ENCODE results near the gene RUNX1. TPM values are rescaled to one million over a fixed set of nuclear protein-coding genes. Genes with fewer than 3 reads are reported as not detected.

RUNX1 gene
- total and polyA plus RNA-seq, 8 donors, result 7.5 to 89.6 (median 10.8) TPM

DNA sequence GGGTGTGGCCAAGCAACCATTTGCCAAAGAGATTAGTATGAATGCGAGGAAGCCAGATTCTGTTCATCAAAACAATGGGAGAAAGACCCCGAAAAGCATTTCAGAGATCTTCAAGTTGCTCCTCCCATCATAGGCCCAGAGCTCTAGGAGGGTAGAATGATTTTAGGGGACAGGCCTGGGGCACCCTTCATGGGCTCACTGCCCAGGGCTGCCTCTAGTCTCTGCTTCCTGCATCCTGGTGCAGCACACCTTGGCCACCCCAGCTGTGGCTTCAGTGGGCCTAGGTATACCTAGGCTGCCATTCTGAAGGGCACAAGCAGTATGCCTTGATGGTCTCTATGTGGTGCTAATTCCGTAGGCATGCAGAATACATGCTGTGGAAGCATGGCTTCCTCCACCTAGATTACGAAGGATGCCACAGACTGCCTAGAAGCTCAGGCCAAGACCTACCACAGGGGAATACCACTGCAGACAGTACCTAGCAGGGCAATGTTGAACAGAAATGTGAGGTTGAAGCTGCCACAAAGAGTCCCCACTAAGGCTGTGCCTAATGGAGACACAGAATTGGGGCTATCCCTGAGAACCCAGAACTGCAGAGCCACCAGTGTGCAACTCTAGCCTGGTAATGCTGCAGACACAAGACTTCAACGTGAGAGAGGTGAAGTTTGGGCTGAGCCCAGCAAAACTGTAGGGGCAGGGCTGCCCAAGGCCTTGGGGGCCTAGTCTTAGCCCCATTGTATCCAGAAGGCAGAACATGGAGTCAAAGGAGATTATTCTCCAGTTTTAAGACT, 221.5 kb downstream of the RUNX1 start:
- TF ChIP-seq, protein P1, sequence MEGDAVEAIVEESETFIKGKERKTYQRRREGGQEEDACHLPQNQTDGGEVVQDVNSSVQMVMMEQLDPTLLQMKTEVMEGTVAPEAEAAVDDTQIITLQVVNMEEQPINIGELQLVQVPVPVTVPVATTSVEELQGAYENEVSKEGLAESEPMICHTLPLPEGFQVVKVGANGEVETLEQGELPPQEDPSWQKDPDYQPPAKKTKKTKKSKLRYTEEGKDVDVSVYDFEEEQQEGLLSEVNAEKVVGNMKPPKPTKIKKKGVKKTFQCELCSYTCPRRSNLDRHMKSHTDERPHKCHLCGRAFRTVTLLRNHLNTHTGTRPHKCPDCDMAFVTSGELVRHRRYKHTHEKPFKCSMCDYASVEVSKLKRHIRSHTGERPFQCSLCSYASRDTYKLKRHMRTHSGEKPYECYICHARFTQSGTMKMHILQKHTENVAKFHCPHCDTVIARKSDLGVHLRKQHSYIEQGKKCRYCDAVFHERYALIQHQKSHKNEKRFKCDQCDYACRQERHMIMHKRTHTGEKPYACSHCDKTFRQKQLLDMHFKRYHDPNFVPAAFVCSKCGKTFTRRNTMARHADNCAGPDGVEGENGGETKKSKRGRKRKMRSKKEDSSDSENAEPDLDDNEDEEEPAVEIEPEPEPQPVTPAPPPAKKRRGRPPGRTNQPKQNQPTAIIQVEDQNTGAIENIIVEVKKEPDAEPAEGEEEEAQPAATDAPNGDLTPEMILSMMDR (IDR thresholded peaks at IDR 0.05), result no peak
- Histone ChIP-seq H3K36me3 (peaks cover 0 to 89% of the 10 kb centered on the region in 2 donors), H3K4me3 (no peak overlapping the region), H3K27ac (peak overlapping the region in 1 of 2 donors; percentile 79), H3K4me1 (peaks cover 2 to 94% of the 10 kb centered on the region in 2 donors), H3K9me3 (no peaks in the 10 kb centered on the region), H3K27me3 (no peaks in the 10 kb centered on the region)
- no peak for ATAC-seq
- intact Hi-C loops (cut with DNase I), result no loop called here
- no peak for DNase-seq

GRCh38 chr21:34826836-34827235, 222.3 kb downstream of the RUNX1 start:
- Histone ChIP-seq H3K36me3 (peaks cover 0 to 88% of the 10 kb centered on the region in 2 donors), H3K27me3 (no peaks in the 10 kb centered on the region), H3K27ac (peak overlapping the region in 1 of 2 donors; percentile 79), H3K4me3 (no peak overlapping the region), H3K4me1 (peaks cover 2 to 86% of the 10 kb centered on the region in 2 donors), H3K9me3 (no peaks in the 10 kb centered on the region)
- intact Hi-C loops (cut with DNase I), result no loop called here
- TF ChIP-seq, protein P1 (IDR thresholded peaks at IDR 0.05), result no peak
- peak; percentile 45 for ATAC-seq
- no peak for DNase-seq

DNA sequence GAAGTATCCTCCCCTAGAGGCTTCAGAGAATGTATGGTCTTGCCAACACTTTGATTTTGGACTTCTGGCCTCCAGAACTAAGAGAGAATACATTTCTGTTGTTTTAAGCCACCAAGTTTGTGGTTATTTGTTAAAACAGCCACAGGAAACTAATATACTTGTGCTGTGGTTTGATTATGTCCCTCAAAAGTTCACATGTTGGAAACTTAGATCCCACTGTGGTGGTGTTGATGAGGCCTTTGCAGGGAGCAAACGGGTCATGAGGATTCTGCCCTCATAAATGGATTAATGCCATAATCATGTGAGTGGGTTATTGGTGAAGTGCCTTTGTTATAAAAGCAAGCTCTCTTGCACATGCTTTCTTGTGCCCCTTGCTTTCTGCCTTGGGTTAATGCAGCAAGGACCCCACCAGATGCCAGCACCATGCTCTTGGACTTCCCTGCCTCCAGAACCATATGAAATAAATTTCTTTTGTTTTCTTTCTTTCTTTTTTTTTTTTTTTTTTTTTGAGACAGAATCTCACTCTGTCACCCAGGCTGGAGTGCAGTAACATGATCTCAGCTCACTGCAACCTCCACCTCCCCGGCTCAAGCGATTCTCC, 223.1 kb downstream of the RUNX1 start:
- Histone ChIP-seq H3K27ac (peak overlapping the region in 1 of 2 donors; percentile 79), H3K36me3 (peaks cover 0 to 90% of the 10 kb centered on the region in 2 donors), H3K27me3 (no peaks in the 10 kb centered on the region), H3K4me3 (no peak overlapping the region), H3K4me1 (peaks cover 2 to 78% of the 10 kb centered on the region in 2 donors), H3K9me3 (no peaks in the 10 kb centered on the region)
- ATAC-seq (no peak), DNase-seq (no peak)
- TF ChIP-seq, protein P1 (IDR thresholded peaks at IDR 0.05), result no peak
- intact Hi-C loops (cut with DNase I), result no loop called here

DNA sequence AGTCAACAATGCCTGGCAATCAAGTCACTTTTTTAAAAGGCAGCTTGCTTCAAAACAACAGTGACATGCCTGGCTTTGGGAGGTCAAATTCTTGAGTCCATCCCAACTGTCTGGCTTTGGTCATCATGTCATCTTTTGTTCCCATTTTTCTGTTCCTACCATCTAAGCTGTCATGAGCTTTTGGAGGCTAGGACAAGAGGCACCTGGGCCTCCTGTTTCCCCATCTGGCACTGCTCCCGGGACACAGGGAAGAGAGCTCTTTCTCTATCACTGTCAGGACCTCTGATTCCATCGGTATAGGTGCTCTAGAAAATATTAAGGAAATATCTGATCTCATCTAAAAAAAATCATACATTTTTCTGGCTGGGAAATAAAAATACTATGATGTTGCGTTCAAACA, 224.0 kb downstream of the RUNX1 start:
- intact Hi-C loops (cut with DNase I), result no loop called here
- no peak for ATAC-seq
- Histone ChIP-seq H3K9me3 (no peaks in the 10 kb centered on the region), H3K27ac (no peak overlapping the region), H3K36me3 (peaks cover 0 to 94% of the 10 kb centered on the region in 2 donors), H3K4me3 (no peak overlapping the region), H3K4me1 (peaks cover 2 to 70% of the 10 kb centered on the region in 2 donors), H3K27me3 (no peaks in the 10 kb centered on the region)
- no peak for DNase-seq
- TF ChIP-seq, protein P1 (IDR thresholded peaks at IDR 0.05), result no peak

DNA sequence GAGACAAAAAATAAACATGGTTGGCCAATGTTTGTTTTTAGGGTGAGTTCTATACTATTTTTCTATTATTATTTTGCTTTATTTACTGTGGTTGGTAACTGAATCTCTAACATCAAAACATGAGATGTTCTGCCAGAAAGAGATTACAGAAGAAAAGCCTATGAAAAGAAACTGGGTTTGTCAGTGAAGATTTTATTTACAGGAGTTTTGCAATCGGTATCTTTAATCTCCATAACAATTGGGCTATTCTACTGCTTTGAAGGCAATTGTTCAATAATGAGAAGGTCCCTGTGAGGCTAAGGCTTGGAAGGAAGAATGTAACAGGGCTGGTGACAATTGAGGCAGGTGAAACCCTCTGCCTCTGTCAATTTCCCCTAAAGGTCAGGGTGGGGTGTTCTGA, 224.8 kb downstream of the RUNX1 start:
- ATAC-seq, result no peak
- H3K27me3 ChIP-seq, result no peaks in the 10 kb centered on the region
- H3K9me3 ChIP-seq, result no peaks in the 10 kb centered on the region
- H3K4me1 ChIP-seq, result peaks cover 2 to 69% of the 10 kb centered on the region in 2 donors
- no peak overlapping the region for H3K4me3 ChIP-seq
- TF ChIP-seq, protein P1 (IDR thresholded peaks at IDR 0.05), result no peak
- intact Hi-C loops (cut with DNase I), result no loop called here
- peaks cover 0 to 94% of the 10 kb centered on the region in 2 donors for H3K36me3 ChIP-seq
- peak overlapping the region in 1 of 2 donors; percentile 13 for H3K27ac ChIP-seq
- no peak for DNase-seq
